ENCODE results near the gene CAMK1D.

DNA sequence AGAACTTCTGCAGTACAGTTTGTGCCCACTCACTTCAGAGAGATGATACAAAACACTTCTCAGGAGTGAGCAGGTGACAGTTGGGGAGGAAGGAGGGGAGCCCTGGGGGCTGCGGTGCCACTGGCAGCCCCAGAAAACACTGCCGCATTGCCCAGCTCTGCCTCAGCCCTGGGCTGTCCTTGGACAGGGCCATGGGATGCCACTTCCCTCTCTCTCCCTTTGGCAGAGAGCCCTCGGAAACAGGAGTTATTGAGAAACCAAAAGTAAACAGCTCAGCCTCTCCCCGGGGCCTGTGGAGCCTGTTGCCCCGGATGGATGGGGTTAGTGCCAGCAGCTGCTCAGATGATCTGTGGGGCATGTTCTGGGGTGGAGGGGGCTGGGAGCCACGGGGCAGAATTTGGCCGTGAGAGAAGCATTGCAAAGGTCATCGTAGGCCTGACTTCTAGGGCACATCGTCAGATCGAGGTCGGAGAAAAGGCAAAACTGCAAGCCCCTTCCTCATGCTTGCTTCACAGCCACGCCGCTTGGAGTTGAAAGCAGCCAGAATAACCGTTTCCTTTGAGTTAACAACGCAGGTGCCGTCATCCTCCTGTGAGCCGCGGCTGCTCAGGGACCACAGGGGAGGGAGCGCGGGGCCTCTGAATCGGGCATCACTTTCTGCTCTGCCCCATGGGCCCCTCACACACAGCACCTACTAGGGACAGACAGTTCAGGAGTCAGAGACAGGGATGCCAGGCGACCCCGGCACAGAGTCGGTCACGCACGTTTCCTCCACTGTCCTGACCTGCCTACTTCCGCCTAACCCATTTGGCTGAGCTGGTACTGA lies 256.4 kb downstream of the CAMK1D start:
- TF ChIP-seq, protein P1, sequence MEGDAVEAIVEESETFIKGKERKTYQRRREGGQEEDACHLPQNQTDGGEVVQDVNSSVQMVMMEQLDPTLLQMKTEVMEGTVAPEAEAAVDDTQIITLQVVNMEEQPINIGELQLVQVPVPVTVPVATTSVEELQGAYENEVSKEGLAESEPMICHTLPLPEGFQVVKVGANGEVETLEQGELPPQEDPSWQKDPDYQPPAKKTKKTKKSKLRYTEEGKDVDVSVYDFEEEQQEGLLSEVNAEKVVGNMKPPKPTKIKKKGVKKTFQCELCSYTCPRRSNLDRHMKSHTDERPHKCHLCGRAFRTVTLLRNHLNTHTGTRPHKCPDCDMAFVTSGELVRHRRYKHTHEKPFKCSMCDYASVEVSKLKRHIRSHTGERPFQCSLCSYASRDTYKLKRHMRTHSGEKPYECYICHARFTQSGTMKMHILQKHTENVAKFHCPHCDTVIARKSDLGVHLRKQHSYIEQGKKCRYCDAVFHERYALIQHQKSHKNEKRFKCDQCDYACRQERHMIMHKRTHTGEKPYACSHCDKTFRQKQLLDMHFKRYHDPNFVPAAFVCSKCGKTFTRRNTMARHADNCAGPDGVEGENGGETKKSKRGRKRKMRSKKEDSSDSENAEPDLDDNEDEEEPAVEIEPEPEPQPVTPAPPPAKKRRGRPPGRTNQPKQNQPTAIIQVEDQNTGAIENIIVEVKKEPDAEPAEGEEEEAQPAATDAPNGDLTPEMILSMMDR (conservative IDR thresholded peaks at IDR 0.05; ENCODE audit: low read length), result no peak
- TF ChIP-seq EZH2phosphoT487 (IDR thresholded peaks at IDR 0.05; ENCODE audit: borderline replicate concordance, low read depth, low read length), result no peak

All from OCI-LY7 (cell line).